PC-9 (cell line): ENCODE measurements around the gene PLA2G1B.

Source experiments
- EZH2 ChIP-seq: fragments of 200-600 bp; sonication (generic); IDR thresholded peaks from 2 replicates; pipeline ENCODE4 v1.8.0; 2017; ENCODE audit warnings: antibody characterized with exemption, low read depth
- TF ChIP-seq, protein P1 (sequence below): fragments of 200-600 bp; sonication (generic); conservative IDR thresholded peaks from 2 replicates; pipeline ENCODE4 v1.6.1; 2017; ENCODE audit warnings: mixed run types, antibody characterized with exemption, mild to moderate bottlenecking, moderate library complexity

DNA sequence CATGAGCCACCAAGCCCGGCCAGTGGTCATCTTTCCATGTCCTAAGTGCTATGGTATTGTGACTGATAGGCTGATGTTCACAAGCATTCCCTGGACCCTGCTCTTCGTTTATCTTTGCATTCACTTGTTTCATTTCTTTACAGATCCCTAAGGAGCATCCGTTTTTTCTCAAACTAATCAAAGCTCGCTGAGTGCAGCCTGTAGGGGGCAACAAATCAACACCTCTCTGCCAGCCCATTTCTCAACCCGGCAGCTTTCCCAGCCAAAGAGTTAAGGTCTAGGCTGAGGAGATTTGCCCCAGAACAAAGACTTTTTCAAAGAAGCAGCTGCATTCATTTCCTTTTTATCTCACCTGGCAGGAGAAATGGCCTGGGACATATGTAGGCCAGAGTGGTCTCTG is 13.4 kb downstream of the PLA2G1B start:
- TF ChIP-seq, protein P1, sequence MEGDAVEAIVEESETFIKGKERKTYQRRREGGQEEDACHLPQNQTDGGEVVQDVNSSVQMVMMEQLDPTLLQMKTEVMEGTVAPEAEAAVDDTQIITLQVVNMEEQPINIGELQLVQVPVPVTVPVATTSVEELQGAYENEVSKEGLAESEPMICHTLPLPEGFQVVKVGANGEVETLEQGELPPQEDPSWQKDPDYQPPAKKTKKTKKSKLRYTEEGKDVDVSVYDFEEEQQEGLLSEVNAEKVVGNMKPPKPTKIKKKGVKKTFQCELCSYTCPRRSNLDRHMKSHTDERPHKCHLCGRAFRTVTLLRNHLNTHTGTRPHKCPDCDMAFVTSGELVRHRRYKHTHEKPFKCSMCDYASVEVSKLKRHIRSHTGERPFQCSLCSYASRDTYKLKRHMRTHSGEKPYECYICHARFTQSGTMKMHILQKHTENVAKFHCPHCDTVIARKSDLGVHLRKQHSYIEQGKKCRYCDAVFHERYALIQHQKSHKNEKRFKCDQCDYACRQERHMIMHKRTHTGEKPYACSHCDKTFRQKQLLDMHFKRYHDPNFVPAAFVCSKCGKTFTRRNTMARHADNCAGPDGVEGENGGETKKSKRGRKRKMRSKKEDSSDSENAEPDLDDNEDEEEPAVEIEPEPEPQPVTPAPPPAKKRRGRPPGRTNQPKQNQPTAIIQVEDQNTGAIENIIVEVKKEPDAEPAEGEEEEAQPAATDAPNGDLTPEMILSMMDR: no peak; the same call in 1 of the 2 replicates
- no peak for TF ChIP-seq EZH2
